ENCODE results near the gene SRBD1.

DNA sequence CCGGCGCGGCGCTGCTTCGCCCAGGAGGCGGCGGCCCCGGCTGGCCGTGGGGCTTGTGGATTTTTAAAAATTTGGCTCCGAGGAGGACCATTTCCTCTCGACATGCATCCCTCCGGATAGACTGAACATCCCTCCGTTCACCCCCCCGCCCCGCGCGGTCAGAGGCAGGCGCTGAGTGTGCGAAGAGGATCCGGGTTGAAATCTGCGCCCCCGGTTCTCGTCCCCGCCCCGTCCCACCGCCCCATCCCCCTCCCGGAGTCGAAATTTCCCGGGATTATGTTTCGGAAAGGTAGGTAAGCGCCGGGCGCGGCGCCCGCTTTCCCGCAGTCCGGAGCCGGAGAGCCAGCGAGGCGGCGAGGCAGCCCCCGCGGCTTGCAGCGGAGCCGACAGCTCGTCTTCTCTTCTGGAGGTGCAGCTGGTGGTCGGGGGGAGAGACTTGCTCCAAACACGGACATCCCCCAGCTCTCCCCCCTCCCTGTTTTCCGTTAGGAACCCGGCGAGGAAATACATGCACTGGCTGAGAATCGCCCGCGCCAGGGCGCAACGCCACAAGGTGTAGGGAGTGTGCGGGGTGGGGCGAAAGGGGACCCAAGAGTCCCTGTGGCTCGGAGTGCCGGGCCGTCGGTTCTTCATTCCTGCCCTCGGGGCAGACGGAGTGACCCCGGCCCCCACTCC lies 40.5 kb upstream of the SRBD1 start, which contains the start of gene PRKCE:
- TF ChIP-seq, protein P1, sequence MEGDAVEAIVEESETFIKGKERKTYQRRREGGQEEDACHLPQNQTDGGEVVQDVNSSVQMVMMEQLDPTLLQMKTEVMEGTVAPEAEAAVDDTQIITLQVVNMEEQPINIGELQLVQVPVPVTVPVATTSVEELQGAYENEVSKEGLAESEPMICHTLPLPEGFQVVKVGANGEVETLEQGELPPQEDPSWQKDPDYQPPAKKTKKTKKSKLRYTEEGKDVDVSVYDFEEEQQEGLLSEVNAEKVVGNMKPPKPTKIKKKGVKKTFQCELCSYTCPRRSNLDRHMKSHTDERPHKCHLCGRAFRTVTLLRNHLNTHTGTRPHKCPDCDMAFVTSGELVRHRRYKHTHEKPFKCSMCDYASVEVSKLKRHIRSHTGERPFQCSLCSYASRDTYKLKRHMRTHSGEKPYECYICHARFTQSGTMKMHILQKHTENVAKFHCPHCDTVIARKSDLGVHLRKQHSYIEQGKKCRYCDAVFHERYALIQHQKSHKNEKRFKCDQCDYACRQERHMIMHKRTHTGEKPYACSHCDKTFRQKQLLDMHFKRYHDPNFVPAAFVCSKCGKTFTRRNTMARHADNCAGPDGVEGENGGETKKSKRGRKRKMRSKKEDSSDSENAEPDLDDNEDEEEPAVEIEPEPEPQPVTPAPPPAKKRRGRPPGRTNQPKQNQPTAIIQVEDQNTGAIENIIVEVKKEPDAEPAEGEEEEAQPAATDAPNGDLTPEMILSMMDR (optimal IDR thresholded peaks at IDR 0.05 in 1 of 3, IDR thresholded peaks at IDR 0.05 in 1 of 3, conservative IDR thresholded peaks at IDR 0.05 in 1 of 3; ENCODE audit: extremely low read depth in 1 of 3, insufficient read depth in 2 of 3, low read length in 3 of 3), result no peak
- no peak for TF ChIP-seq EZH2 (IDR thresholded peaks at IDR 0.05; ENCODE audit: low read length)
